GM18519 (cell line): Measurements from ENCODE around the gene AGBL3.

ENCODE experiments used
- ATAC-seq: cut with Tn5 transposase; IDR thresholded peaks from one replicate; pipeline ENCODE4 v1.9.1; 2021; ENCODE audit warnings: mild to moderate bottlenecking, moderate library complexity; ENCODE audit not compliant: unreplicated experiment, low FRiP score

Gene AGBL3

DNA sequence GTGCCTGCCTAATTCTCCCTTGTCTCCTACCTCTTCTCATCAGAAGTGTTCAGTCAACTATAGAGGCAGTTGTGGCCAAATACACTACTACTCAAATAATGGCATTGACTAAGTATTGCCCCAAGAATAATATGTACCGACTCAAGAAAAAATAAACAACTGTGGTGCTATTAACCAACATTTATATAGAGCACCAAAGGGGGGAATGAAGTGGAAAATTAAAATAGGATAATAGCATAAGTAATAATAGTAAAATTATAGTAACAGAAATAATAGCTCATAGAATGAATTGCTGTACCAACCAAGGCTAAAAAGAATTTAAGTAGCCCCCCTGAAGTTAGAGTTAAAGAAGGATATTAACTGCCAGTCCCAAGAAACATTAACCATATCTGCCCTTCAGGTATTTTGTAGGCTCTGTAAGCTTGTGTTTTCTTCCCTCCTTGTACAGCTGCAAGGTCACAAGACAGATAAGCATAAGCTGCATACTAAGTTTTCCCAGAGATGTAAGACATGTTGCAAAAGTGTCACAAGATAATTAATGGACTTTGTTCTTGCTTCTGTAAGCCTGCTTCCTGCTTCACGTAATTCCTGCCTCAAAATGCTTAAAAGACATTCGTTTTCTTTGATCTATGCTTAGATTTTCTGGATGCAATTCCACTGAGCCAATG lies 195.1 kb downstream of the AGBL3 start:
- ATAC-seq: no peak

DNA sequence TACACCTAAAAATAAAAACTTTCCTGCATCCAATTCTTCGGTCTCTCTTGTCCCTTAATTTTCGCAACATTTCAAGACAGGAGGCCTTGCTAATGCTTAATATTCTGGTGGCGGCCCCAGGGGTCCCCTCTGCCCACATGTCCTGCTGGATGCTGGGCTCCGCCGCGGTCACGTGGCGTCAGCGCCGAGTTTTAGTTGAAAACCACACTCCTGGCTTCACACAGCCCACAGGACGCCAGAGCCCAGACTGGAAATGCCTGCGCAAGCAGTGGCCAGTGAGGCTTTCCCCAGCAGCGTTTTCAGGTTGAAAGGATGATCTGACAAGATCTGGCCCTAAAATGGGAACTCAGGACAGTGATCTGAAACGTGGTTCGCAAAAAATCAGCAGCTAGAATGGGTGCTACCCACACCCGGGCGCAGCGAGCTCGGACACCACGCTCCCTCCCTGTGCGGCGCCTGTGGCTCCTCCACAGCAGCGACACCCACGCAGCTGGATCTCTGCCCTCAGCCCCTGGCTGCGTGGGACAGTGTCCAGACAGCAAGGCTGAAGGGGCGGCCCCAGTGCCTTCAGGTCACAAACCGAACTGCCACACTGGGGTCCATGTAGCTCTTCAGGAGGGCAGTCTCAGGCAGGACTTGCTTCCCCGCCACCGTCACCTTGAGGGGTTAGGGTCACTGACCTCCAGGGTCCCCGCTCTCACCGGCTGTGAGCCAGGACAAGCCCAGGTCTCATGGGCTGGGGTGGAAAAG lies 195.8 kb downstream of the AGBL3 start:
- no peak for ATAC-seq

DNA sequence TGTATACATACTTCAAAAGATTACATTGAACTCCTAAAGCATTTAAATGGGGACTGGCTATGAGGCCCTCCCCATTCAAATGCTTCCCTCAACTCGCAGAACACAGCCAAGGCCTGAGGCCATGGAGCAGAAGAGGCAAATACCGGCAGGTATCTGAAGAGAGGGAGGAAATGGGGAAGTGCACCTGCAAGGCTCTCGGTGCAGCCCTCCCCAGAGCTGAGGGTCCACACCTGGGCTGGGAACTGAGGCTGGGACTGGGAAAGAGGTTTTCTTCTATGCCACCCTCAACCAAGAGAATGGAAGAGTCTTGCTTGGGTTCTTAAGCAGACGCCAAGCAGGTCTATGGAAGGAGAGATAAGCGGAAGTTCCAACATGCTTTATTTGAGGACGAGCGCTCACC lies 197.2 kb downstream of the AGBL3 start:
- no peak for ATAC-seq

- no peak for ATAC-seq
Measured at GRCh38 chr7:135184254-135184841, 198.0 kb downstream of the AGBL3 start.
